Cardiac fibroblast (primary cell): ENCODE measurements around the gene BBS9.

ENCODE experiments used
- DNase-seq, 2 donors: peaks; one replicate each; pipeline versions ENCODE4 v3.0.0 to v3.0.0-alpha.2; 2010; ENCODE audit warnings: low read depth in 2 of 2
- H3K4me3 ChIP-seq, 2 donors: replicated peaks in 1 of 2; 1 replicate in 1 of 2; 2 replicates in 1 of 2; pipeline ENCODE4 v1.5.1; 2011; ENCODE audit warnings: low read depth in 2 of 2, low read length in 2 of 2, mild to moderate bottlenecking in 2 of 2, moderate library complexity in 1 of 2
- TF ChIP-seq, protein P1 (sequence below): IDR thresholded peaks from one replicate; pipeline ENCODE4 v1.5.1; 2011; ENCODE audit warnings: low read depth, mild to moderate bottlenecking, low read length, inconsistent platforms

The BBS9 gene

DNA sequence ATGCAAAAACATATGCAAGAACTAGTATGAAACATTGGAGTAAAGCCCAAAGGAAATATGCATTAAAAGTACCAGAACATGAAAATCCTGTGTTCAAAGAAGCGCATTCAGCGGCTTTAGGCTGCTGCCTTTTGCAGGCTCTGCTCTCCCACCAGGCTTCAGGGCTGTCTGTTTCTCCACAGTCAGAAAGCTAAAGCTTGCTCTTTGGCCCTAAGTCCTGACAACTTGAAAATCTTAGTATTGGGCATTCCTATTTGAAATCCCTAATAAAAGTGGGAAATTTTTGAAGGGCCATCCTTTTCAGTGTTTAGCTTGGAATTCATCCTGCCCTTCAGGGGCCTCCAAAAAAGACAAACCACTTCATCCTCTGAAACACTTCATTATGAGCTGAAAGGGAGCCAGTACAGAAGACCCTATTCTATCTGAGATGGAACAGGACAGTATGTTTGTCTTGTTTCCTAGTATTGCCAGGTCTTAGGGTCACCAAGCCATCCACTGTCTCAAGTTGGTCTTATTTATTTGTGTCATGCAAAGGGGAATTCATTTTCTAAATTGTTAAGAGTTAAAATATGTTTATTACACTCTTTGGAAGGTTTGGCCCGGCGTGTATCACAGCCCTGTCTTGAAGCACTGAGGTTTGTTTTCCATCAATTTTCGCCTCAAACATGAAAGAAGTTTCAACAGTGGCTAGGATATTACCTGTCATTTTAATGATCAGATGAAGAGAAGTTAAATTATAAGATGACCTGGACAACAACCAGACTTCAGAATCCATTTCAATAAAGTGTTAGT, 449.7 kb downstream of the BBS9 start:
- H3K4me3 ChIP-seq: no peak overlapping the region
- TF ChIP-seq, protein P1, sequence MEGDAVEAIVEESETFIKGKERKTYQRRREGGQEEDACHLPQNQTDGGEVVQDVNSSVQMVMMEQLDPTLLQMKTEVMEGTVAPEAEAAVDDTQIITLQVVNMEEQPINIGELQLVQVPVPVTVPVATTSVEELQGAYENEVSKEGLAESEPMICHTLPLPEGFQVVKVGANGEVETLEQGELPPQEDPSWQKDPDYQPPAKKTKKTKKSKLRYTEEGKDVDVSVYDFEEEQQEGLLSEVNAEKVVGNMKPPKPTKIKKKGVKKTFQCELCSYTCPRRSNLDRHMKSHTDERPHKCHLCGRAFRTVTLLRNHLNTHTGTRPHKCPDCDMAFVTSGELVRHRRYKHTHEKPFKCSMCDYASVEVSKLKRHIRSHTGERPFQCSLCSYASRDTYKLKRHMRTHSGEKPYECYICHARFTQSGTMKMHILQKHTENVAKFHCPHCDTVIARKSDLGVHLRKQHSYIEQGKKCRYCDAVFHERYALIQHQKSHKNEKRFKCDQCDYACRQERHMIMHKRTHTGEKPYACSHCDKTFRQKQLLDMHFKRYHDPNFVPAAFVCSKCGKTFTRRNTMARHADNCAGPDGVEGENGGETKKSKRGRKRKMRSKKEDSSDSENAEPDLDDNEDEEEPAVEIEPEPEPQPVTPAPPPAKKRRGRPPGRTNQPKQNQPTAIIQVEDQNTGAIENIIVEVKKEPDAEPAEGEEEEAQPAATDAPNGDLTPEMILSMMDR: no peak
- DNase-seq: no peak

DNA sequence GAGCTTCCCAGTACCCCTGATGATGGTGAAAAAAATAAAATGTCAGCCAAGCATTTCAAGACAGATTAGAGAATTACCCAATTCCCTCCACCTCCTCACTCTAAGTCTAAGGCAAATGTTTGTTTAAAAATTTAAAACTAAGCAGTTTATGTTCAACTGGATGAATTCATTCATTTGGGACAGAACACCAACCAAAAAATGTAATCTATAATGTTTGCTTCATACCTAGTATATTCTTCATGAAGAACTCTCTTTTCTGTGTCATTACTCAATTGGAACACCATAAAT, 450.3 kb downstream of the BBS9 start:
- TF ChIP-seq, protein P1: no peak
- no peak for DNase-seq
- no peak overlapping the region for H3K4me3 ChIP-seq

DNA sequence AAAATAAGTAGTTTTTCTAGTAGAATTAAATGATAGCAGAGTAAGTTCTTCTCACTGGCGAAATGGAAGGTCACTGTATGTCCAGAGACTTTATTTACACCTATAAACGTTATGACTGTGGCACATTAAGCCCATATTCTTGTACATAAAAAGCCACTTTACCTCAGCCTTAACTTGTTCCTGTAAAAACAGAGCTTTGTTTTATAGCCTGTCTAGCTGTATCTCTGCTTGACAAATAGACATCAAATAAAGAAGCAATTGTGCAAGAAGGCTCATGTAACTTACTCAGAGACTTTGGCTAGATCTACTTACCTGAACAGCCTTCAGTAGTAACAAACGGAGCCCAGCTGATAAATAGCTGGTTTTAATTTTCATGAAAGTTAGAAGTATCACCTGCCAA, 451.9 kb downstream of the BBS9 start:
- H3K4me3 ChIP-seq: no peak overlapping the region
- TF ChIP-seq, protein P1: no peak
- no peak for DNase-seq

DNA sequence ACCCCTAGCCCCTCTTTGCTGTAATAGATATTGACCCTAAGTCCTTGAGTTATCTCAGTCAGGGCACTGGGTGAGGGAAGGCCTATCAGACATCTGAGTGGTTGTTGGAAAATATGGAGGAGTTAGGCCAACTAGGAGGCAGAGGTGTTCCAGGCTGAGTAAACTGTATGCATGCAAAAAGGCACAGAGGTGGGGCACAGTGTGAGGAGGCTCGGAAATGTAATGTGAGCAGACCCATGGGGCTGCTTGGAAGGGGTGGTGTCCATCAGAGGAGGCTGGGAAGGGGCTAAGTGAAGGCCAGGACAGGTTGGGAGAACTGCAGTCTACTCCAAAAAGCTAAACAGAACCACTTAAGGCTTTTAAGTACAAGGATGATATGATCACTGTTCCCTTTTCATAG, 452.7 kb downstream of the BBS9 start:
- TF ChIP-seq, protein P1: no peak
- H3K4me3 ChIP-seq: no peak overlapping the region
- DNase-seq: no peak

DNA sequence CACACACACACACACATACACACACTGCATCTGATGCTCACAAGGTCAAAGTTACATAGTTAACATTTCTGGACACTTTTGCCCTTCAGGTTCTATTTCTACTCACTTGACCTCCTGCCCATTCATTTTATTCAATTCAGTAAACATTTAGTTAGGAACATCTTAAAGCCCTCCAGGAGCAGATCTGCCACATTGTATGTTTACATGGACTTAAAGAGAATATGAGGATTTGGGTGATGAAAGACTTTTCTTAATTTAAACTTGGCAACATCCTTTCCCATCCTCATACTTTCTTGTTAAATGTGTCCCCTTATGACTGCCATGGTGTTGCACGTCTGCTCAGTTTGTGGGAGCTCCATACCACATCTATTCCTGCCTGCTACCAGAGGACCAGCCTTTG, 453.2 kb downstream of the BBS9 start:
- TF ChIP-seq, protein P1: no peak
- no peak overlapping the region for H3K4me3 ChIP-seq
- no peak for DNase-seq

DNA sequence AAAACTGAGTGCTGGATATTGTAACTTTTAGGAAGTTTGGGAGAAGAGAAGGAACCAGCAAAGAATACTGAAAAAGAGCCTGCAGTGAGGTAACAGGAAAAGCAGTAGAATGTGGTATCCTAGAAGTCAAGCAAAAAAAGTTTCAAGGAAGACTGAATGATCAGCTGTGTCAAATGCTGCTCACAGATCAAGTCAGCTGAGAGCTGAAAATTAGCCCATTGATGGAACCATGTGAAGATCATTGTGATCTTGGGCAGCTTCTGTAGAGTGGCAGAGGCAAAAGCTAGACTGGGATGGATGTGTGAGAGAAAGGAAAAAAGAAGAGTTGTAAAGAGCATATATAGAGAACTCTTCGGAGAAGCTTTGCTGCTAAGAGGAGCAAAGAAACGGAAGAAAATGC, 460.5 kb downstream of the BBS9 start:
- H3K4me3 ChIP-seq: no peak overlapping the region
- TF ChIP-seq, protein P1: no peak
- DNase-seq: no peak

DNA sequence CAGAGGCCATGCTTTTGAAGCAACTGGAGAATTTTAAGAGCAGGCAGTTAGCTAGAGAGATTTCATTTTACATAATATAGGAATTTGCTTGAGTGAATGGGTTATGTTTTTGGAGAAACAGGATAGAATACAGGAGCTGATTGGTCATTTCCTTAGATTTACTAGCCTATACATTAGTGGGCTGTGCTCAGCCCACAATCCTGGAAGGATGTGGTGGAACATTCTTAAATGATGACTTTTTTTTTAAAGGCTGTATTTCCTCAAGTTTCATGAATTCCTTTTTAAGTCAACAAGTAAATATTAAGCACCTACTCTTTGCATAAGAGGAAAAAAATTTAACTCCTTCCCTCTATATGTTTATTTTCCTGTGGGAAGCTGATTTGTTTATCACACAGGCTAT, 461.6 kb downstream of the BBS9 start:
- no peak overlapping the region for H3K4me3 ChIP-seq
- DNase-seq: peak in 1 of 2 donors; percentile 69
- TF ChIP-seq, protein P1: no peak
